Measurements from ENCODE around the gene SNORC. TPM values are rescaled to one million over a fixed set of nuclear protein-coding genes. Genes with fewer than 3 reads are reported as not detected.

Gene SNORC
- total RNA-seq, 2 experiments from 2014 or later = 2.1 to 2.4 TPM

- H3K4me1 Mint-ChIP-seq (ENCODE audit: low read depth) = peaks cover 4% of the 10 kb centered on the region
- peak overlapping the region; percentile 52 for H3K4me3 Mint-ChIP-seq
These were observed 4.7 kb downstream of the SNORC start for GRCh38 chr2:232874677-232875223.

GRCh38 chr2:232875256-232876121 lies 5.4 kb downstream of the SNORC start:
- no peak for TF ChIP-seq CTCF (IDR thresholded peaks at IDR 0.05)
- H3K27ac Mint-ChIP-seq = no peak overlapping the region
- intact Hi-C loops (cut with micrococcal nuclease) = loop anchor here (10.0 kb wide), 1 partner anchor 379 kb away; the partner anchor contains the start of gene ATG16L1
- peak; percentile 37 for ATAC-seq
- H3K4me3 Mint-ChIP-seq = peak overlapping the region; percentile 52
- CTCF ChIA-PET = interaction anchor here (1.0 kb wide), 1 partner anchor 178 kb away, joined by 5 read pairs; no protein-coding TSS in a partner anchor
- POLR2A ChIA-PET = no interaction called here
- H3K9me3 Mint-ChIP-seq = no peaks in the 10 kb centered on the region
- peak; percentile 20 for DNase-seq
- peaks cover 17% of the 10 kb centered on the region for H3K27me3 Mint-ChIP-seq
- peaks cover 4% of the 10 kb centered on the region for H3K4me1 Mint-ChIP-seq (ENCODE audit: low read depth)
- H3K36me3 Mint-ChIP-seq (ENCODE audit: low read depth) = no peaks in the 10 kb centered on the region

More at GRCh38 chr2:232874677-232875223, 4.7 kb downstream of the SNORC start:
- Mint-ChIP-seq H3K27me3 (peaks cover 17% of the 10 kb centered on the region), H3K36me3 (ENCODE audit: low read depth) (no peaks in the 10 kb centered on the region), H3K9me3 (no peaks in the 10 kb centered on the region), H3K27ac (no peak overlapping the region)
- ATAC-seq (no peak), DNase-seq (no peak)
- no peak for TF ChIP-seq CTCF (IDR thresholded peaks at IDR 0.05)
- intact Hi-C loops (cut with micrococcal nuclease) = loop anchor here (10.0 kb wide), 1 partner anchor 380 kb away; the partner anchor contains the start of gene ATG16L1
- ChIA-PET POLR2A (no interaction called here), CTCF (no interaction called here)

GRCh38 chr2:232876161-232876977 lies 6.3 kb downstream of the SNORC start:
- H3K4me1 Mint-ChIP-seq (ENCODE audit: low read depth) = peaks cover 4% of the 10 kb centered on the region
- TF ChIP-seq CTCF (IDR thresholded peaks at IDR 0.05) = peak; percentile 42
- DNase-seq (peak; percentile 50), ATAC-seq (peak; percentile 68)
- no peaks in the 10 kb centered on the region for H3K36me3 Mint-ChIP-seq (ENCODE audit: low read depth)
- no peaks in the 10 kb centered on the region for H3K9me3 Mint-ChIP-seq
- intact Hi-C loops (cut with micrococcal nuclease) = loop anchor here (10.0 kb wide), 1 partner anchor 378 kb away; the partner anchor contains the start of gene ATG16L1
- peak overlapping the region; percentile 61 for H3K4me3 Mint-ChIP-seq
- H3K27ac Mint-ChIP-seq = no peak overlapping the region
- ChIA-PET POLR2A (no interaction called here), CTCF (interaction anchor here (1.0 kb wide), 1 partner anchor 178 kb away, joined by 5 read pairs; no protein-coding TSS in a partner anchor)
- peaks cover 17% of the 10 kb centered on the region for H3K27me3 Mint-ChIP-seq

GRCh38 chr2:232876978-232877441 lies 6.9 kb downstream of the SNORC start:
- peaks cover 4% of the 10 kb centered on the region for H3K4me1 Mint-ChIP-seq (ENCODE audit: low read depth)
- ATAC-seq (no peak), DNase-seq (no peak)
- H3K9me3 Mint-ChIP-seq = no peaks in the 10 kb centered on the region
- H3K27ac Mint-ChIP-seq = no peak overlapping the region
- POLR2A ChIA-PET = no interaction called here
- H3K4me3 Mint-ChIP-seq = peak overlapping the region; percentile 12
- CTCF ChIA-PET = no interaction called here
- H3K36me3 Mint-ChIP-seq (ENCODE audit: low read depth) = no peaks in the 10 kb centered on the region
- no peak for TF ChIP-seq CTCF (IDR thresholded peaks at IDR 0.05)
- intact Hi-C loops (cut with micrococcal nuclease) = loop anchor here (10.0 kb wide), 1 partner anchor 378 kb away; the partner anchor contains the start of gene ATG16L1
- peaks cover 17% of the 10 kb centered on the region for H3K27me3 Mint-ChIP-seq

Data from activated CD8-positive, alpha-beta T cell treated with anti-CD3 and anti-CD28 coated beads for 36 hours (primary cell).